ENCODE data around the gene NR6A1. TPM values are rescaled to one million over a fixed set of nuclear protein-coding genes. Genes with fewer than 3 reads are reported as not detected.

Gene NR6A1
- total RNA-seq, 1 experiment from 2014 or later: 99.3 TPM

GRCh38 chr9:124593651-124594058 lies 177.5 kb downstream of the NR6A1 start:
- peak overlapping the region; percentile 58 for H3K18ac ChIP-seq (ENCODE audit: insufficient read length, low read depth, low read length)
- H2BK5ac ChIP-seq (ENCODE audit: insufficient read length, low read length): no peak overlapping the region
- H3K27ac ChIP-seq (ENCODE audit: insufficient read length, low read depth, low read length): peak overlapping the region; percentile 89
- H4K20me1 ChIP-seq (ENCODE audit: control insufficient read depth, insufficient read depth, insufficient read length): no peaks in the 10 kb centered on the region
- no peak overlapping the region for H3K56ac ChIP-seq (ENCODE audit: insufficient read length, low read depth, low read length)
- TF ChIP-seq CTCF (conservative IDR thresholded peaks at IDR 0.05): no peak
- H3K27me3 ChIP-seq (ENCODE audit: insufficient read depth, low read length): no peaks in the 10 kb centered on the region
- no peak overlapping the region for H2BK15ac ChIP-seq (ENCODE audit: low read depth, low read length)
- peak; percentile 64 for DNase-seq
- H4K8ac ChIP-seq (replicated peaks; ENCODE audit: insufficient read length, low read depth, low read length): no peak overlapping the region
- H3K14ac ChIP-seq (ENCODE audit: insufficient read depth, low read length): no peak overlapping the region
- H2AFZ ChIP-seq (ENCODE audit: low read length): no peak overlapping the region
- no CpG with 5 or more reads among the region's 4 CpGs for WGBS (ENCODE audit: extremely low coverage, insufficient read length, low lambda C conversion rate)
- no peak overlapping the region for H4K5ac ChIP-seq (ENCODE audit: insufficient read length, low read depth, low read length)
- Mint-ChIP-seq H3K27ac (peak overlapping the region; percentile 95 to 99 (median 99)), H3K27me3 (ENCODE audit: low read depth) (no peaks in the 10 kb centered on the region; the same call in 1 of the 2 replicates), H3K36me3 (ENCODE audit: insufficient read depth in 1 of 3, low read depth in 3 of 3) (peaks cover 1 to 3% (median 2%) of the 10 kb centered on the region in 3 experiments; a peak in 4 of 7 replicates), H3K9me3 (peaks cover 0 to 3% of the 10 kb centered on the region in 2 experiments; a peak in 1 of 5 replicates), H3K4me3 (peak overlapping the region; percentile 63 to 77), H3K4me1 (peaks cover 75 to 82% of the 10 kb centered on the region in 2 experiments)
- peak overlapping the region; percentile 84 for H3K4me2 ChIP-seq (ENCODE audit: insufficient read depth, insufficient read length, low read length)
- H3K4me1 ChIP-seq (ENCODE audit: insufficient read depth, low read length): peaks cover 25% of the 10 kb centered on the region
- no peak overlapping the region for H2AK5ac ChIP-seq (ENCODE audit: insufficient read length, low read length)
- no peak overlapping the region for H2BK20ac ChIP-seq (ENCODE audit: low read depth, low read length, poor library complexity, severe bottlenecking)
- no peaks in the 10 kb centered on the region for H3K9me3 ChIP-seq (ENCODE audit: control insufficient read depth, low read depth, low read length)
- peaks cover 2% of the 10 kb centered on the region for H3K23me2 ChIP-seq (ENCODE audit: insufficient read length, low read depth, low read length, poor library complexity, severe bottlenecking)
- H3T11ph ChIP-seq (ENCODE audit: low read length): no peak overlapping the region
- peaks cover 3% of the 10 kb centered on the region for H3K79me1 ChIP-seq (ENCODE audit: insufficient read depth, low read depth, low read length, poor library complexity, severe bottlenecking)
- no peak overlapping the region for H2BK12ac ChIP-seq (ENCODE audit: insufficient read length, low read depth, low read length)
- H3K4ac ChIP-seq (ENCODE audit: low read depth, low read length): no peak overlapping the region
- H3K9ac ChIP-seq (ENCODE audit: extremely low read depth, insufficient read length, low read length): peak overlapping the region; percentile 30
- no peak overlapping the region for H2BK120ac ChIP-seq (ENCODE audit: low read depth, low read length, poor library complexity, severe bottlenecking)
- no peak overlapping the region for H4K91ac ChIP-seq (ENCODE audit: insufficient read length, low read depth, low read length)
- H3K23ac ChIP-seq (ENCODE audit: insufficient read length, low read depth, low read length): no peak overlapping the region
- no peaks in the 10 kb centered on the region; the same call in 1 of the 2 replicates for H3K79me2 ChIP-seq (ENCODE audit: insufficient read depth, low read length)

Data from H9 (cell line).